K562 (cell line): ENCODE measurements around the gene DBX1. TPM values are rescaled to one million over a fixed set of nuclear protein-coding genes. Genes with fewer than 3 reads are reported as not detected.
A peak's percentile ranks its signal among the peaks of the same experiment; 100 is the strongest.

Source experiments
- ARID3B ChIP-seq: fragments of 250-450 bp; sonication (Bioruptor Pico); IDR thresholded peaks from 2 replicates; pipeline ENCODE4 v1.4.0; 2020; ENCODE audit warnings: borderline replicate concordance
- BRCA1 ChIP-seq, 2 experiments: fragments of 450-650 bp in 1 of 2; sonication (generic) in 1 of 2; formaldehyde crosslinking in 1 of 2; IDR thresholded peaks; 2 replicates each; pipeline versions ENCODE4 v1.5.0 to v1.6.1; 2017 to 2020; ENCODE audit warnings: mild to moderate bottlenecking in 1 of 2, missing genetic modification reagents in 1 of 2
- C11orf30 ChIP-seq: fragments of 450-650 bp; IDR thresholded peaks from 2 replicates; pipeline ENCODE4 v1.6.1; 2016; ENCODE audit warnings: low read depth, mild to moderate bottlenecking
- CXXC5 ChIP-seq: fragments of 250-450 bp; sonication (Bioruptor Pico); IDR thresholded peaks from 2 replicates; pipeline ENCODE4 v1.8.0; 2022; ENCODE audit warnings: inconsistent platforms, mild to moderate bottlenecking, moderate library complexity
- DPF2 ChIP-seq: fragments of 450-650 bp; IDR thresholded peaks from 2 replicates; pipeline ENCODE4 v1.6.1; 2016
- E2F6 ChIP-seq, 2 experiments: IDR thresholded peaks; 2 replicates each; pipeline ENCODE4 v1.6.1; 2011; ENCODE audit warnings: borderline replicate concordance in 1 of 2, control low read depth in 1 of 2, low read depth in 1 of 2, low read length in 1 of 2, mild to moderate bottlenecking in 1 of 2, mixed read lengths in 1 of 2, moderate library complexity in 1 of 2; ENCODE audit not compliant: insufficient read depth in 1 of 2, insufficient read length in 1 of 2, poor library complexity in 1 of 2, severe bottlenecking in 1 of 2; ENCODE audit errors: extremely low read depth in 1 of 2
- E2F8 ChIP-seq: fragments of 450-650 bp; IDR thresholded peaks from 2 replicates; pipeline ENCODE4 v1.7.1; 2018; ENCODE audit warnings: mild to moderate bottlenecking, low read depth; ENCODE audit not compliant: partially characterized antibody
- FOXK1 ChIP-seq: sonication (generic); formaldehyde crosslinking; IDR thresholded peaks from 2 replicates; pipeline ENCODE4 v1.8.0; 2022; ENCODE audit warnings: missing genetic modification reagents, mild to moderate bottlenecking, borderline replicate concordance
- KLF1 ChIP-seq: fragments of 450-650 bp; IDR thresholded peaks from 2 replicates; pipeline ENCODE4 v1.6.1; 2016; ENCODE audit warnings: missing genetic modification characterization, missing compliant biosample characterization
- NEUROD1 ChIP-seq: fragments of 150-350 bp; IDR thresholded peaks from 2 replicates; pipeline ENCODE4 v1.6.1; 2014; ENCODE audit warnings: borderline replicate concordance, low read length, low read depth; ENCODE audit not compliant: partially characterized antibody
- NFXL1 ChIP-seq: fragments of 450-650 bp; formaldehyde crosslinking; IDR thresholded peaks from 2 replicates; pipeline ENCODE4 v1.4.0; 2021; ENCODE audit warnings: mild to moderate bottlenecking
- NR2C1 ChIP-seq, 2 experiments: fragments of 450-650 bp; IDR thresholded peaks; 2 replicates each; pipeline ENCODE4 v1.6.1; 2017; ENCODE audit warnings: mild to moderate bottlenecking in 2 of 2, antibody characterized with exemption in 1 of 2, inconsistent platforms in 1 of 2, missing compliant biosample characterization in 1 of 2, missing genetic modification characterization in 1 of 2
- TBP ChIP-seq: optimal IDR thresholded peaks from 2 replicates; pipeline ENCODE3; 2011; ENCODE audit warnings: low read depth, low read length, improper control_type of control experiment
- USF2 ChIP-seq: sonication (generic); formaldehyde crosslinking; IDR thresholded peaks from 2 replicates; pipeline ENCODE4 v1.5.0; 2020; ENCODE audit warnings: missing genetic modification reagents
- ZNF134 ChIP-seq: fragments of 250-450 bp; sonication (Bioruptor Pico); conservative IDR thresholded peaks from 2 replicates; pipeline ENCODE4 v1.4.0; 2020
- ZNF165 ChIP-seq: fragments of 250-450 bp; sonication (Bioruptor Pico); IDR thresholded peaks from 2 replicates; pipeline ENCODE4 v1.4.0; 2020; ENCODE audit warnings: borderline replicate concordance
- ZNF24 ChIP-seq: fragments of 450-650 bp; IDR thresholded peaks from 2 replicates; pipeline ENCODE4 v1.6.1; 2016
- ZNF408 ChIP-seq: fragments of 250-450 bp; sonication (Bioruptor Pico); IDR thresholded peaks from 2 replicates; pipeline ENCODE4 v1.4.0; 2020; ENCODE audit warnings: low read depth, mild to moderate bottlenecking, moderate library complexity
- ZNF41 ChIP-seq: fragments of 250-450 bp; sonication (Bioruptor Pico); conservative IDR thresholded peaks from 2 replicates; pipeline ENCODE4 v1.4.0; 2020; ENCODE audit warnings: mild to moderate bottlenecking
- ZNF551 ChIP-seq: fragments of 250-450 bp; sonication (Bioruptor Pico); IDR thresholded peaks from 2 replicates; pipeline ENCODE4 v1.5.0; 2021; ENCODE audit warnings: mild to moderate bottlenecking, moderate library complexity
- polyA plus RNA-seq, 8 experiments: library from polyadenylated mRNA; depleted of rRNA in 4 of 8; stranded (reverse) in 5 of 8; unstranded in 3 of 8; fragments of >200 nt; fragmentation: Nextera tagmentation in 2 of 8; fragmentation: Illumina TruSeq in 1 of 8; extraction: Ambion mirVana in 2 of 8; extraction: Trizol in 1 of 8; gene quantifications; 2 replicates each; pipeline versions ENCODE4 v1.2.1 to v1.2.3, GENCODE V29; 2011 to 2014; ENCODE audit warnings: inconsistent platforms in 1 of 8, missing spikeins in 1 of 8
- total RNA-seq, 7 experiments: library from RNA; depleted of rRNA in 6 of 7; stranded (reverse); fragments of >200 nt in 6 of 7; fragmentation: Illumina TruSeq in 2 of 7; extraction: Trizol in 2 of 7; gene quantifications; 2 replicates each; pipeline versions ENCODE4 v1.2.1 to v1.2.3, GENCODE V29; 2011 to 2021; ENCODE audit warnings: low replicate concordance in 1 of 7

The DBX1 gene
- total and polyA plus RNA-seq, 9 of the 15 experiments (the other 6 are each of a cell fraction or from before 2014, with no cell fraction given), result not detected

GRCh38 chr11:20112291-20113148 lies 47.8 kb downstream of the DBX1 start (continued):
- TF ChIP-seq NFXL1 (CRISPR knock-in tag) (no peak), ZNF551 (CRISPR knock-in tag) (no peak), ZNF408 (CRISPR knock-in tag) (no peak), C11orf30 (peak; percentile 39; the same call in 1 of the 2 replicates), ZNF41 (CRISPR knock-in tag) (no peak), KLF1 (tag) (no peak), USF2 (CRISPR knock-in tag) (peak; percentile 96), ZNF134 (no peak), NR2C1 (IDR thresholded peaks at IDR 0.05) (no peak), NR2C1 (tag; IDR thresholded peaks at IDR 0.05) (no peak), TBP (no peak), BRCA1 (IDR thresholded peaks at IDR 0.05) (no peak), BRCA1 (CRISPR knock-in tag; IDR thresholded peaks at IDR 0.05) (no peak), E2F8 (no peak), ZNF165 (CRISPR knock-in tag) (no peak), ARID3B (CRISPR knock-in tag) (no peak), NEUROD1 (peak; percentile 16), CXXC5 (CRISPR knock-in tag) (peak; percentile 63), FOXK1 (CRISPR knock-in tag) (0 out of 2 replicates have a peak, but pooled peaks have one; percentile 40), DPF2 (peak; percentile 96), ZNF24 (no peak), E2F6 (IDR thresholded peaks at IDR 0.05; ENCODE audit: borderline replicate concordance in 1 of 2, extremely low read depth in 1 of 2, insufficient read depth in 1 of 2, insufficient read length in 1 of 2, low read depth in 1 of 2, low read length in 1 of 2, poor library complexity in 1 of 2, severe bottlenecking in 1 of 2) (peak; percentile 67 to 81)
